SK-N-SH (cell line): ENCODE results near the gene WNT1.

Experiments used
- NFIC ChIP-seq: IDR thresholded peaks from 2 replicates; pipeline ENCODE4 v1.4.0; 2012; ENCODE audit warnings: borderline replicate concordance
- POLR2AphosphoS5 ChIP-seq: IDR thresholded peaks from 2 replicates; pipeline ENCODE4 v1.6.1; 2012; ENCODE audit warnings: low read depth, low read length
- YY1 ChIP-seq: IDR thresholded peaks from 2 replicates; pipeline ENCODE4 v1.4.0; 2012; ENCODE audit warnings: low read depth, mild to moderate bottlenecking
- TF ChIP-seq, protein P1 (sequence below): fragments of 200-600 bp; sonication (generic); IDR thresholded peaks from 2 replicates; pipeline ENCODE4 v1.6.1; 2017; ENCODE audit warnings: antibody characterized with exemption, mild to moderate bottlenecking, moderate library complexity
- TF ChIP-seq, protein P2 (sequence below): IDR thresholded peaks from 2 replicates; pipeline ENCODE4; 2012

DNA sequence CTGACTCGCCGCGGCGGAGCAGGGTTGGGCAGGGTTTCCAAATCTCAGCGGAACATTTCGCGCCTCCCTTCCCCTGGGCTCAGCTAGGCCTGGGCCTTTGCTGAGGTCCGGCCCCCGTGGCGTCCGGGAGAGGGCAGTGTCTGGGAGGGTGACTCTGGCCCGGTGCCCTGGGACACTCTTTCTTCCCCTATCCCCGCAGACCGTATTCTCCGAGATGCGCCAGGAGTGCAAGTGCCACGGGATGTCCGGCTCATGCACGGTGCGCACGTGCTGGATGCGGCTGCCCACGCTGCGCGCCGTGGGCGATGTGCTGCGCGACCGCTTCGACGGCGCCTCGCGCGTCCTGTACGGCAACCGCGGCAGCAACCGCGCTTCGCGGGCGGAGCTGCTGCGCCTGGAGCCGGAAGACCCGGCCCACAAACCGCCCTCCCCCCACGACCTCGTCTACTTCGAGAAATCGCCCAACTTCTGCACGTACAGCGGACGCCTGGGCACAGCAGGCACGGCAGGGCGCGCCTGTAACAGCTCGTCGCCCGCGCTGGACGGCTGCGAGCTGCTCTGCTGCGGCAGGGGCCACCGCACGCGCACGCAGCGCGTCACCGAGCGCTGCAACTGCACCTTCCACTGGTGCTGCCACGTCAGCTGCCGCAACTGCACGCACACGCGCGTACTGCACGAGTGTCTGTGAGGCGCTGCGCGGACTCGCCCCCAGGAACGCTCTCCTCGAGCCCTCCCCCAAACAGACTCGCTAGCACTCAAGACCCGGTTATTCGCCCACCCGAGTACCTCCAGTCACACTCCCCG is 3.0 kb downstream of the WNT1 start:
- TF ChIP-seq, protein P1, sequence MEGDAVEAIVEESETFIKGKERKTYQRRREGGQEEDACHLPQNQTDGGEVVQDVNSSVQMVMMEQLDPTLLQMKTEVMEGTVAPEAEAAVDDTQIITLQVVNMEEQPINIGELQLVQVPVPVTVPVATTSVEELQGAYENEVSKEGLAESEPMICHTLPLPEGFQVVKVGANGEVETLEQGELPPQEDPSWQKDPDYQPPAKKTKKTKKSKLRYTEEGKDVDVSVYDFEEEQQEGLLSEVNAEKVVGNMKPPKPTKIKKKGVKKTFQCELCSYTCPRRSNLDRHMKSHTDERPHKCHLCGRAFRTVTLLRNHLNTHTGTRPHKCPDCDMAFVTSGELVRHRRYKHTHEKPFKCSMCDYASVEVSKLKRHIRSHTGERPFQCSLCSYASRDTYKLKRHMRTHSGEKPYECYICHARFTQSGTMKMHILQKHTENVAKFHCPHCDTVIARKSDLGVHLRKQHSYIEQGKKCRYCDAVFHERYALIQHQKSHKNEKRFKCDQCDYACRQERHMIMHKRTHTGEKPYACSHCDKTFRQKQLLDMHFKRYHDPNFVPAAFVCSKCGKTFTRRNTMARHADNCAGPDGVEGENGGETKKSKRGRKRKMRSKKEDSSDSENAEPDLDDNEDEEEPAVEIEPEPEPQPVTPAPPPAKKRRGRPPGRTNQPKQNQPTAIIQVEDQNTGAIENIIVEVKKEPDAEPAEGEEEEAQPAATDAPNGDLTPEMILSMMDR: peak; percentile 25; the same call in 1 of the 2 replicates
- TF ChIP-seq NFIC (no peak), YY1 (no peak), POLR2AphosphoS5 (no peak)
- TF ChIP-seq, protein P2, sequence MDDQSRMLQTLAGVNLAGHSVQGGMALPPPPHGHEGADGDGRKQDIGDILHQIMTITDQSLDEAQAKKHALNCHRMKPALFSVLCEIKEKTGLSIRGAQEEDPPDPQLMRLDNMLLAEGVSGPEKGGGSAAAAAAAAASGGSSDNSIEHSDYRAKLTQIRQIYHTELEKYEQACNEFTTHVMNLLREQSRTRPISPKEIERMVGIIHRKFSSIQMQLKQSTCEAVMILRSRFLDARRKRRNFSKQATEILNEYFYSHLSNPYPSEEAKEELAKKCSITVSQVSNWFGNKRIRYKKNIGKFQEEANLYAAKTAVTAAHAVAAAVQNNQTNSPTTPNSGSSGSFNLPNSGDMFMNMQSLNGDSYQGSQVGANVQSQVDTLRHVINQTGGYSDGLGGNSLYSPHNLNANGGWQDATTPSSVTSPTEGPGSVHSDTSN: no peak
